Measurements from ENCODE around the gene PEX1.
"Not testable (repeated sequence)": the region's sequence is repeated elsewhere in the genome, so short reads cannot be mapped to it uniquely, and the experiment has no call there.

DNA sequence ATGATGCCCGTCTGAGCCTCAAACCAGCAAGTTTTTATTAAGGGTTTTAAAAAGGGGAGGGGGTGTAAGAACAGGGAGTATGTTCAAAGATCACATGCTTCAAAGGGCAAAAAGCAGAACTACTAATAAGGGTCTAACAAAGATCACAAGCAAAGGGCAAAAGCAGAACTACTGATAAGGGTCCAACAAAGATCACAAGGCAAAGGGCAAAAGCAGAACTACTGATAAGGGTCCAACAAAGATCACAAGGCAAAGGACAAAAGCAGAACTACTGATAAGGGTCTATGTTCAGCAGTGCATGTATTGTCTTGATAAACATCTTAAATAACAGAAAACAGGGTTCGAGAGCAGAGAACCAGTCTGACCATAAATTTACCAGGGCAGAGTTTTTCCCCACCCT, 85.6 kb downstream of the PEX1 start:
- TF ChIP-seq CTCF (conservative IDR thresholded peaks at IDR 0.05); EZH2 (IDR thresholded peaks at IDR 0.05; ENCODE audit: low read depth): not testable (repeated sequence)
